ENCODE results near the gene MYH9. TPM values are rescaled to one million over a fixed set of nuclear protein-coding genes. Genes with fewer than 3 reads are reported as not detected.
"Not testable (repeated sequence)": the region's sequence is repeated elsewhere in the genome, so short reads cannot be mapped to it uniquely, and the experiment has no call there.

Gene MYH9
- total and polyA plus RNA-seq, 4 donors: 32.3 to 150 (median 98.7) TPM

- no peak overlapping the region for H3K9ac ChIP-seq (ENCODE audit: low read depth in 1 of 2, low read length in 2 of 2)
- WGBS: 93% methylated on average over 29 of the region's 29 CpGs
- peaks cover 46 to 80% (median 66%) of the 10 kb centered on the region in 4 donors for H3K36me3 ChIP-seq (ENCODE audit: control insufficient read depth in 4 of 4, insufficient read depth in 3 of 4, low read depth in 1 of 4, low read length in 3 of 4)
- H3K4me3 ChIP-seq (ENCODE audit: low read depth in 1 of 3, low read length in 3 of 3): no peak overlapping the region
- H3K9me3 ChIP-seq (ENCODE audit: control insufficient read depth in 4 of 4, low read length in 3 of 4): no peaks in the 10 kb centered on the region
- TF ChIP-seq NR2F2 (IDR thresholded peaks at IDR 0.05): no peak
- no peak for TF ChIP-seq YY1 (IDR thresholded peaks at IDR 0.05)
- no peak for TF ChIP-seq GABPA (IDR thresholded peaks at IDR 0.05 in 1 of 2, conservative IDR thresholded peaks at IDR 0.05 in 1 of 2)
- no peak for TF ChIP-seq HNF4A (conservative IDR thresholded peaks at IDR 0.05)
- TF ChIP-seq MAX (IDR thresholded peaks at IDR 0.05): no peak
- no peak for TF ChIP-seq ZBTB33 (IDR thresholded peaks at IDR 0.05)
- no peak for TF ChIP-seq EGR1 (IDR thresholded peaks at IDR 0.05; ENCODE audit: low read depth in 2 of 2)
- TF ChIP-seq JUND (IDR thresholded peaks at IDR 0.05): no peak
- TF ChIP-seq HNF4G (IDR thresholded peaks at IDR 0.05): no peak
- no peak for TF ChIP-seq REST (IDR thresholded peaks at IDR 0.05)
- TF ChIP-seq ATF3 (IDR thresholded peaks at IDR 0.05): no peak
- TF ChIP-seq RAD21 (IDR thresholded peaks at IDR 0.05): no peak
- no peak for DNase-seq (ENCODE audit: low spot score)
- no peak overlapping the region for H3K27ac ChIP-seq (ENCODE audit: low read depth in 1 of 2, low read length in 2 of 2)
- H3K27me3 ChIP-seq (ENCODE audit: control insufficient read depth in 4 of 4, insufficient read depth in 4 of 4, low read length in 3 of 4): no peaks in the 10 kb centered on the region
- no peaks in the 10 kb centered on the region for H3K4me1 ChIP-seq (ENCODE audit: control insufficient read depth in 4 of 4, insufficient read depth in 4 of 4, low read length in 3 of 4)
Observed at GRCh38 chr22:36291831-36292740, 95.7 kb downstream of the MYH9 start.

GRCh38 chr22:36290391-36291075 is 97.2 kb downstream of the MYH9 start:
- not testable (repeated sequence) for H3K9ac ChIP-seq (ENCODE audit: low read depth in 1 of 2, low read length in 2 of 2); H3K4me3 ChIP-seq (ENCODE audit: low read depth in 1 of 3, low read length in 3 of 3); H3K27ac ChIP-seq (ENCODE audit: low read depth in 1 of 2, low read length in 2 of 2); H3K9me3 ChIP-seq (ENCODE audit: control insufficient read depth in 4 of 4, low read length in 3 of 4); DNase-seq (ENCODE audit: low spot score); H3K27me3 ChIP-seq (ENCODE audit: control insufficient read depth in 4 of 4, insufficient read depth in 4 of 4, low read length in 3 of 4)
- Histone ChIP-seq H3K4me1 (ENCODE audit: control insufficient read depth in 4 of 4, insufficient read depth in 4 of 4, low read length in 3 of 4) (peaks cover 6 to 14% (median 8%) of the 10 kb centered on the region in 4 donors), H3K36me3 (ENCODE audit: control insufficient read depth in 4 of 4, insufficient read depth in 3 of 4, low read depth in 1 of 4, low read length in 3 of 4) (peaks cover 50 to 70% (median 55%) of the 10 kb centered on the region in 4 donors)
- WGBS: 96% methylated on average over 22 of the region's 40 CpGs

GRCh38 chr22:36289948-36290371 is 97.8 kb downstream of the MYH9 start:
- H3K27ac ChIP-seq (ENCODE audit: low read depth in 1 of 2, low read length in 2 of 2); H3K9me3 ChIP-seq (ENCODE audit: control insufficient read depth in 4 of 4, low read length in 3 of 4); H3K9ac ChIP-seq (ENCODE audit: low read depth in 1 of 2, low read length in 2 of 2); H3K4me3 ChIP-seq (ENCODE audit: low read depth in 1 of 3, low read length in 3 of 3); H3K27me3 ChIP-seq (ENCODE audit: control insufficient read depth in 4 of 4, insufficient read depth in 4 of 4, low read length in 3 of 4); DNase-seq (ENCODE audit: low spot score): not testable (repeated sequence)
- WGBS: 93% methylated on average over 11 of the region's 11 CpGs
- H3K36me3 ChIP-seq (ENCODE audit: control insufficient read depth in 4 of 4, insufficient read depth in 3 of 4, low read depth in 1 of 4, low read length in 3 of 4): peaks cover 46 to 69% (median 55%) of the 10 kb centered on the region in 4 donors
- H3K4me1 ChIP-seq (ENCODE audit: control insufficient read depth in 4 of 4, insufficient read depth in 4 of 4, low read length in 3 of 4): peaks cover 7 to 20% (median 14%) of the 10 kb centered on the region in 4 donors
